Measurements from ENCODE around the gene ERCC8.
"Not testable (repeated sequence)": the region's sequence is repeated elsewhere in the genome, so short reads cannot be mapped to it uniquely, and the experiment has no call there.

ERCC8 gene

DNA sequence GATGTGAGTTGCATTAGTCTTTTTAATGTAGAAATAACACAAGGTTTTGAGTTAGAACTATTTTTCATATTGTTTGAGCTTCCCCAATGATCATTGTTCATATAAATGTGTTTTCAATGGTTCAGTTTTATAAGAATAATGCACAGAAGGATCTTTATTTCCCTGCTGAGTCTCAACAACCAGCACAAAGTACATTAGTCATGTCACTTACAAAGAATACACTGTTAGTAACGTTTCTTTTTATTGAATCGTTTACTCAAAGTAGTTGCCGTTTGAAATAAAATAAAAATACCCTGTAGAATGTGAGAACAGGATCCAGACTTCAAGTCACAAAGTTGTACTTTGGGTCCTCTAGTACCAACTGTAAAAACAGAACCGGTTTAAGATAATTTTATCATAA is 41.5 kb downstream of the ERCC8 start:
- no peak for DNase-seq

- no peak for DNase-seq
Measured at GRCh38 chr5:60896991-60897390, 47.9 kb downstream of the ERCC8 start.

DNA sequence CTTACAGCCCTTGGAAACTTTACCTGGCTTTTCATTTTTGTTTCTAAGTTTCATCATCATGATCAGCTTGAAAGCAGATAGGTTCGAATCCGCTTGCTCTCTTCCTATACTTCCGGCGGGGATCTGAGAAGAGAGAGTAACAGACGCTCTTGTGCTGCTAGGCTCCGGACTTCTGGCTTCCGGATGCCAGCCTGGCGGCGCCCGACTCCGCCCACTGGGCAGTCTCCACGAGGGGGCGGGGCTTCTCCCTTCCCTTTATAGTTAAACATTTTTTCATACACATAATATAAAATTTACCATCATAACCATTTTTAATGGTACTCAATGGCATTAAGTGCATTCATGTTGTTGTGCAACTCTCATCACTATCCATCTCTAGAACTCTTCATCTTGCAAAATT is 51.3 kb downstream of the ERCC8 start:
- DNase-seq = no peak

- no peak for DNase-seq
Measured at GRCh38 chr5:60891667-60892066, 53.2 kb downstream of the ERCC8 start.

DNA sequence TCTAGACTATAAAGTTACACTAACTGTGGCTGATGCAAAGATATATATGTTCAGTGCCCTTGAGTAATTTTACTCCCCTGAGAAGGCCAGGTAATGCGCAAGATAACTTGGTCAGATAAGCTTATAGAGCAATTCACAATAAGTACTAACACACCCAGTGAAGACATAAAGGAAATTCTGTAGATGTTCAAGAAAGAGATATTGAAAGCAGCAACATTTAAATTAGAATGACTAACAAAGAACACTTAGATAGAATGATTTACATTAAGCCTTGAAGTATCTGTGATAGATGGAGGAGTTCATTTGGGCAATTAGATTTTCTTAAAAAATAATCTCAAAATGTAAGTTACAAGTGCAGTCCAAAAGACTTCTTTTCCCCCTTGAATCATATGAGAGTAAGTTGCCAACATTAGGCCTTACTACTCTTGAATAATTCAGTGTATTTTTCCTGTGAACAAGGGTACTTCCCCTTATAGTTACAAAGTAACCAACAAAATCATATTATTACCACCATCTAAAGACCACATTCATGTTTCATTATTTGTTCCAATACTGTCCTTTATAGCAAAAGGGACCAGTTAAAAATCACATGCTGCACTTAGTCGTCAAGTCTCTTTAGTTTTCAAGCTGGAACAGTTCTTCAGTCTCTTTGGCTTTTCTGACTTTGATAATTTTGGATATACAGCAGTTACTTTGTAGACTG is 56.4 kb downstream of the ERCC8 start:
- no peak for DNase-seq

GRCh38 chr5:60887746-60888145 is 57.1 kb downstream of the ERCC8 start:
- DNase-seq = no peak

DNA sequence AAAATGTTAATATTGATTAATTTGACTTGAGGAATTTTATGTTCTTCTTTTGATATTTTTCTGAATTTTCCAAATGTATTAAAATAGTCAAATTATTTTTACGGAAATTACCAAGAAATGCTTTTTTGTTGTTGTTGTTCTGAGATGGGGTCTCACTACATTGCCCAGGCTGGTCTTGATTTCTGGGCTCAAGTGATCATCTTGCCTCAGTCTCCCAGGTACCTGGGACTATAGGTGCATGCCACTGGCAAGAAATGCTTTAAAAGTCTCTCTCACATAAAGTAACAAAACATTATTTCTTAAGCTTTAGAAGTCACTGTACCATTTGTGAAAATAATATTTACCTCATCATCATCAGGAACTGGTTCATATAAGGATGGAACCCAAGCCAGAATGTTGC is 57.8 kb downstream of the ERCC8 start:
- no peak for DNase-seq

DNA sequence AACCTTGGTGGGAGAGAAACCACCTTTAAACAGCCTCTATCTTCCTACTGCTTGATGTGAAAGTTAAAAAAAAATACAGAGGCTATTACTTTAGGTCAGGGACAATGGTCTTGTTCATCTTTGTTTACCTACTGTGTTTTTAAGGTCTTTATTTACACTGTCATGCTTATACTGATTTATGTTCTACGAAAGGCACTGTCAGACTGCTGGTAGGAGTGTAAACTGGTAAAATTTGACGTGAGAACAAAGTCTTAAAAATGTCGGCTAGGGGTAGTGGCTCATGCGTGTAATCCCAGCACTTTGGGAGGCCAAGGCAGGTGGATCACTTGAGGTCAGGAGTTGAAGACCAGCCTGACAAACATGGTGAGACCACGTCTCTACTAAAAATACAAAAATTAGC is 58.7 kb downstream of the ERCC8 start:
- DNase-seq = no peak

- DNase-seq = no peak
Measured at GRCh38 chr5:60883229-60883628, 61.6 kb downstream of the ERCC8 start.

DNA sequence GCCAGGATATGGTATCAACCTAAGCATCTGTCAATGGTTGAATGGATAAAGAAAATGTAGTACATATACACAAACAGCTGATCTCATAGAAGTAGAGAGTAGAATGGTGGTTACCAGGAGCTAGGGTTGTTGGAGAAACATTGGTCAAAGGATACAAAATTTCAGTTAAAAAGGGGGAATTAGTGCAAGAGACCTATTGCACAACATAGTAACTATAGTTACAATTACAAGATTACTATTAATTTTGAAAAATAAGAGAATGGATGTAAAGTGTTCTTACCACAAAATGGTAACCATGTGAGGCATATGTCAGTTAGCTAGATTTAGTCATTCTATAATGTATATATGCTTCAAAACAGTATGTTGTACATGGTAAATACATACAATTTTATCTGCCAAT is 72.0 kb downstream of the ERCC8 start:
- DNase-seq = no peak

GRCh38 chr5:60870857-60871256 is 74.0 kb downstream of the ERCC8 start:
- DNase-seq = no peak

DNA sequence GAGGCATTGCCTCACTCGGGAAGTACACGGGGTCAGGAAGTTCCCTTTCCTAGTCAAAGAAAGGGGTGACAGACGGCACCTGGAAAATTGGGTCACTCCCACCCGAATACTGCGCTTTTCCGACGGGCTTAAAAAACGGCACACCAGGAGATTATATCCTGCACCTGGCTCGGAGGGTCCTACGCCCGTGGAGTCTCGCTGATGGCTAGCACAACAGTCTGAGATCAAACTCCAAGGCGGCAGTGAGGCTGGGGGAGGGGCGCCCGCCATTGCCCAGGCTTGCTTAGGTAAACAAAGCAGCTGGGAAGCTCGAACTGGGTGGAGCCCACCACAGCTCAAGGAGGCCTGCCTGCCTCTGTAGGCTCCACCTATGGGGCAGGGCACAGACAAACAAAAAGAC is 84.3 kb downstream of the ERCC8 start:
- not testable (repeated sequence) for DNase-seq

- no peak for DNase-seq
Measured at GRCh38 chr5:60856066-60856465, 88.8 kb downstream of the ERCC8 start.

GRCh38 chr5:60852940-60853339 is 91.9 kb downstream of the ERCC8 start:
- DNase-seq = no peak

- DNase-seq = no peak
Measured at GRCh38 chr5:60852317-60852716, 92.6 kb downstream of the ERCC8 start.

DNA sequence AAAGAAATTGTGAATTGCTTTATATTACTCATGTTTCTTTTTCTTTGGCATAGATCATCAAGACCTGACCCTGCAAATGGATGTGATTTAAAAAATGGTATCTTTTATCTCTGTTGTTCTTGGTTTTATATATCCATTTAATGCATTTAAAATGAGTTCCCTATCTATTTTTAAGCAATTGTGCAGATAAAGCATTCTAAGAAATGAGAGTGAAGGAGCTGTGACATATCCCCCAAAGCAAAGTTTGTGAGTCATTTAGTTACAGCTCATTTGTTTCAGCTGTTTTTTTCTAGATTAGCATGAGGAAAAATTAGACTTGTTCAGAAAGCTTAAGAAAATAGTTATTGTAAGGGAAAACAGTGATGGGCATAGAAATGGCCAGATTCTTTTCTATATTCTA is 93.2 kb downstream of the ERCC8 start:
- DNase-seq = no peak

DNA sequence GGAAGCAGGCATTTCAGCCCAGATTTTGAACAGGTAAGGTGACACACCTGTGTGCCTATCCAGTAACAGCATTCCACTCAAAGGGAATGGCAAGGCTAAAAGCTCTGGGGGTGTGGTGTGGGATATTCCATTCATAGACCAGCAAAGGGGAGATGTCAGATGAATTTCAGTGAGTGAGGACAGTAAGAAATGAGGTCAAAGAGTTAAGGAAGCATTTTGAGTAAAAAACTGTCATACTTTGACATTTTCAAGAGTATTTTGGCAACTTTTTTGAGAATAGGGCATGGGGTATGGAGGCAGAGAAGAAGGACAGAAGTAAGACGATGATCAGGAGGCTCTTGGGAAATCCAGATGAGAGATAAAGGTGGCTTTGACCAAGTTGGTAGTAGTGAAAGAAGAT is 98.6 kb downstream of the ERCC8 start:
- DNase-seq = no peak

DNA sequence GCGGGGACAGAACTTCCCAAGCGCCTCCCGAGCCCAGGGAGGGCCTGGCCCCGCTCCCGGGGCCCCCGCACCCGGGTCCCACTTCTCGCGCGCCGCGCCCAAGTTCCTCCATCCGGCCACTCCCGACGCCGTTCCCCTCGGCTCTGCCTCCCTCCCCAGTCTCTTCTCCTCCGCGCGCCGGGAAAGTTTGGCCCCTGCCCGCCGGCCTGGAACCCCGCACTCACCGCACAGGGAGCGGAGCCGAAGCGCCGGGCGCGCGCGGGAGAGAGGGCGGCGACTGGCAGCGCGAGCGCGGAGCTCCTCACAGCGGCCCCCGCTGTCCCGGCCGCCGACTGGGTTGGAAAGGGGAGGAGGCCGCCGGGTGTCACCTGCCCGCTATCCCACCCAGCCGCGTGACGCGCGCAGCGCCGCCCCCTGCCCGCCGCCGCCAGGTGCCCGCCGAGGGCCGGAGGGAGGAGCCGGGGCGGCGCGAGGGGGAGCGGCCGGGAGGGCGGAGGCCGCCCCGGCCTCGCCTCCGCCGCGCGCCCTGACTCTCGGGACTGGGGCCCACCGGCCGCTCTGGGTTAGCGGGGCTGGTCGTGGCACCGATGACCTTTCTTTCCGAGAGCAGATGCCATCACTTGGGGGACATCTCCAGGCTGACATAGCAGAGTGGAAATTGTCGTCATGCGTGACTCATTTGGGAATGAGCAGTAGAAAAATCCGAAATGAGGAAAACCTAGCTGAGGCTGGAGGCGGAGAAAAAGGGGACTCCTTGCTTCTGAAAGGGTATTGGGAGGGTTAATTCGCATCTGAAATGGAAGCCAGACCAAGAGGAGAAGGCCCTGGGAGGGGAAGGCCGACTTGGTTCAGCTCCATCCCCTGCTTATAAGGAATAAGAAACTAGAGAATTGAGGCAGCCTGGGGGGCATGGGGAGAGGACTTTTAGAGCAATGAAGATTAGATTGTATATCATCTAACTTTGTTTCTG is 100.6 kb downstream of the ERCC8 start, which contains the start of gene ELOVL7:
TSS of gene ELOVL7 (minus strand) at position 334 of the 970 bp plus-strand sequence. CDS start 56,872 bp downstream, outside the sequence.
- DNase-seq = peak; percentile 67

DNA sequence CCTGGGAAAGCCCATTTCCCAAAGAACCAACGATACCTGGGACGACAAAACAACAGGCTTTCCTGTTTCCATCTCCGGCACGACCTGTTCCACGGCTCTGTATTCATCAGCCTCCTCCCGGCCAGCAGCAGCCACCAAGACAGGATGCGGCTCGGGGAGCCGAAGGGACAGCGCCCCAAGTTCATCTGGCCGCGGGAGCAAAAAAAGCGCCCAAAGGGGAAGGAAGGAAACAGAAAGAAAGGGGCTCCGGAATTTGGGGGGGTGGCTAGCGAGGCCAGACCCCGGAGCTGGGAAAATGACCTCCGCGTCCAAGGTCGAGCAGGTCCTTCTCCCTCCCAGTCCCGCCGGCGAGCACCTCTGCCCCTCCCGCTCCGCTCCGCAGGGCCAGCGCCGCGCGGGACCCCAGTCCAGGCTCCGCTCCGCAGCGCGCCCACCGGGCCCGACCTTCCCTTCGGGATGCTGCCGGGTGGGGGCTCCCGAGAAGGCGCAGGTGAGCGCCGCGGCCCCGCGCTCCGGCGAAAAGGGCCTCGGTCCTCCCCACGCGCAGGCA is 101.4 kb downstream of the ERCC8 start:
- no peak for DNase-seq

- peak; percentile 4 for DNase-seq
Measured at GRCh38 chr5:60842871-60843385, 101.9 kb downstream of the ERCC8 start.

GRCh38 chr5:60841361-60841760 is 103.5 kb downstream of the ERCC8 start:
- no peak for DNase-seq

- DNase-seq = no peak
Measured at GRCh38 chr5:60836131-60836530, 108.7 kb downstream of the ERCC8 start.

GRCh38 chr5:60835554-60835953 is 109.3 kb downstream of the ERCC8 start:
- no peak for DNase-seq

DNA sequence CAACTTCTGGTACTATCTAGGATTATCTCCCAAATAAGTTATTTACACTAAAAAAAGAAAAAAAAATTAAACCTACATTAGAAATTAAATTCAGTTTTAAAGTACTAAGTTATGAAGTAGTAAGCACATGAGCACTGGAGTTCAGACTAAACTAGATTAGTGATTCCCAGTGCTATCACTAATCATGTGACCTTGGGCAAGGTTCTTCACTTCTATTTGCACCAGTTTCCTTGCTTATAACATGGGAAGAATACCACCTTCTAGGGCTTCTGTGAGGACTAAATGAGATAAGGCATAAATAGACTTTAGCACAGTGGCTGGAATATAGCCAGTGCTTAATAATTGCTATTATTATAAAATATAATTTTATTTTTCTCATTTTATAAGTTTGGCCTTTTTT is 111.3 kb downstream of the ERCC8 start:
- no peak for DNase-seq

Data from NCI-H1105 (cell line).